IPS DF 6.9 (cell line): ENCODE results near the gene NRXN2.

Experiments
- DNase-seq: peaks from one replicate; pipeline ENCODE4 v3.0.0-alpha.2; 2013; ENCODE audit warnings: low read depth, low spot score
- H3K27ac ChIP-seq: one replicate; pipeline ENCODE4 v1.5.1; 2013; ENCODE audit warnings: low read length, control low read depth
- H3K27me3 ChIP-seq: 2 replicates; pipeline ENCODE4 v1.6.1; 2013; ENCODE audit warnings: mild to moderate bottlenecking, low read length; ENCODE audit not compliant: control insufficient read depth, insufficient read depth
- H3K36me3 ChIP-seq: 2 replicates; pipeline ENCODE4 v1.6.1; 2013; ENCODE audit warnings: low read length; ENCODE audit not compliant: control insufficient read depth, insufficient read depth
- H3K4me1 ChIP-seq: 2 replicates; pipeline ENCODE4 v1.6.1; 2013; ENCODE audit warnings: low read length; ENCODE audit not compliant: control insufficient read depth, insufficient read depth
- H3K4me3 ChIP-seq: 2 replicates; pipeline ENCODE4 v1.5.1; 2013; ENCODE audit warnings: mild to moderate bottlenecking, low read length
- H3K9me3 ChIP-seq: 2 replicates; pipeline ENCODE4 v1.6.1; 2013; ENCODE audit warnings: low read length, inconsistent platforms; ENCODE audit not compliant: control insufficient read depth, insufficient read depth
- WGBS: extraction: QIAGEN DNeasy Blood & Tissue Kit; methylation state at CpG from one replicate; pipeline ENCODE4 v1.1.7; 2013; ENCODE audit warnings: mixed read lengths, missing lambda C conversion rate; ENCODE audit not compliant: insufficient read length, insufficient coverage; 5-methylcytosine and 5-hydroxymethylcytosine counted together

NRXN2 gene

DNA sequence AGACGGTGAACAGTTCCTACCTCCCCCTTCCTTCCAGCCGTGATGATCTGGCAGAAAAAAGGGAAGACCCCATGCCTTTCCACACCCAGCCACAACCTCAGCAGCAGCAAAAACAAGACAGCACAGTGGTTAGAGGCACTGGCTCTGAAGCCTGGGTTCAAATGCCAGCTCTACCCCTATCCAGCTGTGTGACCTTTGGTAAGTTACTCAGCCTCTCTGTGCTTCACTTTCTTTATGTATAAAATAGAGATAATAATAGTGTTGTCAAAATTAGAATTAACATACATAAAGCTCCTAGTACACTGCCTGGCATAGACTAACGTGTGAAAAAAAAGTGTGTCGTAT lies 4.2 kb downstream of the NRXN2 start:
- H3K4me1 ChIP-seq, result peaks cover 7% of the 10 kb centered on the region; the same call in 1 of the 2 replicates
- H3K27ac ChIP-seq, result no peak overlapping the region
- no peaks in the 10 kb centered on the region for H3K36me3 ChIP-seq
- H3K27me3 ChIP-seq, result peaks cover 11% of the 10 kb centered on the region; the same call in 1 of the 2 replicates
- no peaks in the 10 kb centered on the region for H3K9me3 ChIP-seq
- no peak overlapping the region for H3K4me3 ChIP-seq
- DNase-seq, result no peak
- no CpG with 5 or more reads among the region's 4 CpGs for WGBS

DNA sequence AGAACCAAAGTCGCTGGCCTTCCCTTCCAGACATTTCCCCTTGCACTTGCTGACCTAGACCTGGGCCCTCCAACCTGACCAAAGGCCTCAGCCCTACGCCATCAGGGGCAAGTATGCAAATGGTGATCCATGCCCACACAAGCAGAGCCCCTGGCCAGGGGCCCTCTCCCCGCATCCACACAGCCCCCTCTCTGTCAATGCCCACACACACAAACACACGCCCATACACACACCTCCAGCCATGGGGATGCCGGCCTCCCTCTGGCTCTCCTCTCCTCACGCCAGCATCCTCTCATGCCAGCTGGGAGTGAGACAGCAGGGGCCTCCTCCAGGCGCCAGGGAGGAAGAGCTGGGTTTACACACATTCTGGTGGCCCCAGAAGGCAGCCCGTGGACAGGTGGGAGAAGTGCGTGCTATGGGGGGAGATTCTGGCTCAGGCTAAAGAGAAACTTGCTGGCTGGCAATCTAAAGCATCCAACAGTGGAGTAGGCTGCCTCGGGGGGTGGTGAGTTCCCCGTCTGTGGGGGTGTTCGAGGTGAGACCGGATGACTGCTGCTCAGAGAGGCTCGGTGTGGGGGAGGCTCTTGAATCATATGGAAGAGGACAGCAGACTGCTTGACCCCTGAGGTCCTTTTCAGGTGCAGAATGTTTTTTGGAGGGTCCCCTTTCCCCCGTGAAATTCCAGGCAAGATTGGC lies 4.8 kb downstream of the NRXN2 start:
- DNase-seq, result no peak
- H3K9me3 ChIP-seq, result no peaks in the 10 kb centered on the region
- no CpG with 5 or more reads among the region's 15 CpGs for WGBS
- H3K27ac ChIP-seq, result no peak overlapping the region
- H3K27me3 ChIP-seq, result peaks cover 11% of the 10 kb centered on the region; the same call in 1 of the 2 replicates
- H3K4me3 ChIP-seq, result no peak overlapping the region
- H3K36me3 ChIP-seq, result no peaks in the 10 kb centered on the region
- H3K4me1 ChIP-seq, result peaks cover 6% of the 10 kb centered on the region; the same call in 1 of the 2 replicates

DNA sequence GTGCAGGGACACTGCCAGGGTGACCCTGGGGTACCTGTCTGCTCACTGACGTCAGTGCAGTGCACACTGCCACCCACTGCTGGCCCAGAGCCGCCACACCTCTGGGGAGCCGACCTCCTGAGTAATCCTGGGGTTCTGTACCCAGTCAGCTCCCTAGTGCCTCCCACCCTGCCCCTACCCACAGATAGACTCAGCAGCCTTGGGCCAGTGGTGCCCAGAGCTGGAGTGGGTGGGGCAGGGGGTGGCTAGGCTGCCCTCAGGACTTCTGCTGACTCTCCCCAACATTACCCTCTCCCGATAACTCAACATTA lies 5.8 kb downstream of the NRXN2 start:
- no CpG with 5 or more reads among the region's 4 CpGs for WGBS
- no peaks in the 10 kb centered on the region for H3K36me3 ChIP-seq
- no peak overlapping the region for H3K4me3 ChIP-seq
- peaks cover 10% of the 10 kb centered on the region; the same call in 1 of the 2 replicates for H3K4me1 ChIP-seq
- H3K27ac ChIP-seq, result no peak overlapping the region
- no peaks in the 10 kb centered on the region for H3K9me3 ChIP-seq
- DNase-seq, result no peak
- peaks cover 14% of the 10 kb centered on the region; the same call in 1 of the 2 replicates for H3K27me3 ChIP-seq

DNA sequence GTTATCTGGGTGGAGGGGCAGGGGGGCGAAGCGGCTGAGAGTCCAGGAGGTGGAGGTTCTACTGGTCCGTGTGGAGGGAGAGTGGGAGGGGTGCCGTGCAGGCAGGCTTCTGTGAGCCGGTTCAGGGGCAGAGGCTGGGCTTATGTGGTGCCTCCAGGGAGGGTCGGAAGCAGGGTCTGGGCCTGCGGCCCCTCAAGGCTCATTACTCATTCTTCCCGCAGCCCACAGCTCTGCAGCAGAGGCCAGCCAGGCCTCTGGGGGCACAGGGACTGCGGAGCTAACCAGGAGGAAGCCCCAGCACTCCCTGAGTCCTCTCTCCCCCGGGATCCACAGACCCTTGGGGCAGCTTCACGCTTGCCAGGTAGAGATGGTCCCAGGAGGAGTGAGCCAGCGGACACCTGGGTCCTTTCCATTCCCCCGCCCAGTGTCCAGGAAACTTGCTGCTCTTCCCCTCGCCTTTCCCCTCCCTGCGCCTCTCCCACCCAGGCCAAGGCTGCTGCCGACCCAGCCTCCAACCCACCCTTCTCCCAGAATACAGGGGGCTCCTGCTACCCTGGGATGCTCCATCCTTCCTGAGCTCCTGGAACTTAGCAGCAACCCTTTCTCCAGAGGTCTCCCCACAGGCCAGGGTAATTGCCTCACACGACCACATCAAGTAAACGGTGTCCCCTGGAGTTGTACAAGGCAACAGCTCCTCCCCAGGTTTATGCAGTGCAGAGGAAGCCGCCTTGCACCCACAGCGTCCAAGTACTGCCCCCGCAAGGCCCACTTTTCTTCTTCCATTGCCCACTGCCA lies 6.3 kb downstream of the NRXN2 start:
- no peaks in the 10 kb centered on the region for H3K9me3 ChIP-seq
- peaks cover 11% of the 10 kb centered on the region; the same call in 1 of the 2 replicates for H3K27me3 ChIP-seq
- no peaks in the 10 kb centered on the region for H3K36me3 ChIP-seq
- no peak overlapping the region for H3K27ac ChIP-seq
- WGBS, result no CpG with 5 or more reads among the region's 21 CpGs
- DNase-seq, result no peak
- H3K4me1 ChIP-seq, result peaks cover 14% of the 10 kb centered on the region
- no peak overlapping the region for H3K4me3 ChIP-seq

DNA sequence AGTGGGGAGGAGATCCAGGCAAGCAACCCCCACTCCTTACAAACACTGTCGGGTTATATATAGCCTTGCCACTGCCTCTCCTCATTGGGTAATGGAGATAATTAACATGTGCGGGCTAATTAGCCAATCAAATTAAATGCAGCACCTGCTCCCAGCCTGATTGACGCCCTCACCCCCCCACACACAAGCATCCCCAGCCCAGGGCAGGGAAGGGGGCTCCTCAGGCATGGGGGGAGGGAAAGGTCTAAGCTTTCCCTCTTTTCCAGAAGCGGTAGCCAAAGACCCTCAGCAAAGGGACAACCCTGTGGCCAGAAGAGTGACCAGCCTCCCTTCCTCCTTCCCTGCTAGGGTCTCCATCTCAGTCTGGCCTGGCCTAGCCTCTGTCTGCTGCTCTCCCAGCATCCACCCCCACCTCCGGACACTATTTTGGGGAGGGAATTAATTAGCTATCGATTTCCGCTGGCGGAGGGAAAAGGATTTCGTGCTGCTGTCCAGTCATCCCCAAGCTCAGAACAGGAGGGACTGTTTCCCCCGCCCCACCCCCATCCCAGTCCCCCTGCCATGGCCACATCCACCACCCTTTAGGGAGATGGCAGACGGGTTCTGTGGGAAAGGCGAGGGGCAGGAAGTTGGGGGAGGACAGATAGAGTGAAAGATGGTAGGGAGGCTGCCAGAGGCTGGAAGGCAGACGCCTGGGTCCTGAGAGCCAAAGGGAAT lies 7.1 kb downstream of the NRXN2 start:
- no peaks in the 10 kb centered on the region for H3K36me3 ChIP-seq
- H3K27me3 ChIP-seq, result peaks cover 11% of the 10 kb centered on the region; the same call in 1 of the 2 replicates
- H3K4me1 ChIP-seq, result peaks cover 18% of the 10 kb centered on the region
- no peak overlapping the region for H3K4me3 ChIP-seq
- WGBS, result no CpG with 5 or more reads among the region's 13 CpGs
- no peaks in the 10 kb centered on the region for H3K9me3 ChIP-seq
- H3K27ac ChIP-seq, result no peak overlapping the region
- no peak for DNase-seq

DNA sequence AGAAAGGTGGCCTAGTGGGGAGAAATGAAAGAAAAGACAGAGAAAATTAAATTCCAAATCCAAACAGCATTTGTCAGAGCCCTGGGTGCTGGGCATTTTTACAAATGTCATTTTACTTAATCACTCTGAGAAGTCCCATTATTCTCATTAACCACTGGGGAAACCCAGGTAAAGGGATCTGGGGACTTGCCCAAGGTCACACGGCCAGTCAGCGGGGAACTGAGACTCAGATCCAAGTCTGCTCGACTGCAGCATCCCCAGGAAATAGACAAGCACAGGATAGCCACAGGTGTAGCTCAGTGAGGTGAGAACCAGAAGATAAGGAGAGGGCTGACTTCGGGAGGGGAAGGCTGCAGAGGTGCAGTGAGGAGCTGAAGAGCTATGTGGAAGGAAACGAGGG lies 7.9 kb downstream of the NRXN2 start:
- DNase-seq, result no peak
- WGBS, result no CpG with 5 or more reads among the region's 5 CpGs
- H3K4me3 ChIP-seq, result no peak overlapping the region
- H3K27me3 ChIP-seq, result peaks cover 11% of the 10 kb centered on the region; the same call in 1 of the 2 replicates
- H3K36me3 ChIP-seq, result no peaks in the 10 kb centered on the region
- no peaks in the 10 kb centered on the region for H3K9me3 ChIP-seq
- no peak overlapping the region for H3K27ac ChIP-seq
- H3K4me1 ChIP-seq, result peaks cover 21% of the 10 kb centered on the region

DNA sequence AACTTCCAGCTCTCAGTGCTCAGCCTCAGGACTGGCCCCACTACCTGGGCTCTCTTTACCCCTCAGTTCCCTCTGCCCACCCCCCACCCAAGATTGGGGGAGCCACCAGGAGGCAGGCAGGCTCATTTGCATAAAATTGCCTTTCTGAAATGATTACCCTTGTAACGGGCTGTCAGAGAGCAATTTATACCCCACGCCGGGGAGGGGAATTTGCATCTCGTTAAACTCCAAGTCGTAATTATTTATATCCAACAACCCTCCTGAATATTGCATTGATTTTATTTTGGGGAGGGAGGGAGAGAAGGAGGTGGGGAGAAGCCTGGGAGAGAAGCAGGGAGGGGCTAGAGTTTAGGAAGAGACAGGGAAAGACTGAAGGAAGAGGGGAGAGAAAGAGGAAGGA lies 8.3 kb downstream of the NRXN2 start:
- Histone ChIP-seq H3K36me3 (no peaks in the 10 kb centered on the region), H3K9me3 (no peaks in the 10 kb centered on the region), H3K4me3 (no peak overlapping the region), H3K27ac (no peak overlapping the region), H3K27me3 (peaks cover 11% of the 10 kb centered on the region; the same call in 1 of the 2 replicates), H3K4me1 (peaks cover 21% of the 10 kb centered on the region)
- DNase-seq, result no peak
- WGBS, result no CpG with 5 or more reads among the region's 5 CpGs

DNA sequence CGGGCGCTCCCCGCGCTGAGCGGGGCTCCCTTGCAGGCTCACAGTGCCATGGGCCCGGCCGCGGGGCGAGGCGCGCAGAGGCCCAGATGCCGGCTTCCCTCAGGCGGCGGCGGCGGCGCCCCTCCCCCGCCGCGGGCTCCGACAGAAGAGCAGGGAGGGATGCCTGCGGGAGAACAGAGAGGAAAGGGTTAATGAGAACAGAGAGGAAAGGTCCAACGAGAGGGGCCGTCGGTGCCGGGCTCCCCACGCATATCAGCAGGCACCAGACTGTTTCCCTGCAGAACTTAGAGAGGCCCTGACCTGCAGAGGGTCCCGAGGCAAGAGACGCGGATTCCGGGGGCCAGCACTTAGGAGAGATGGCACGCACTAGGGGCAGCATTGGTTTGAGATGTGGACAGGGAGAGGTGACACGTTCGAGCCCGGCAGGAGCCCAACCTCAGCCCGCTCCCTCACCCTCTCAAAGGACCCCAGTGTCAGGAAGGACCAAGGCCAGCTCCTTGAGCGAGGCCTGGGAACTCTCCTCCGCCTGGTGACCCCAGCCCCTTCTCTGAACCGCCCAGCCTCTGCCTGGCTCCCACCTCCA lies 9.1 kb downstream of the NRXN2 start:
- Histone ChIP-seq H3K9me3 (no peaks in the 10 kb centered on the region), H3K36me3 (no peaks in the 10 kb centered on the region), H3K4me1 (peaks cover 21% of the 10 kb centered on the region), H3K27ac (no peak overlapping the region), H3K27me3 (peaks cover 11% of the 10 kb centered on the region; the same call in 1 of the 2 replicates), H3K4me3 (peak overlapping the region; percentile 38; the same call in 1 of the 2 replicates)
- no CpG with 5 or more reads among the region's 39 CpGs for WGBS
- DNase-seq, result no peak

DNA sequence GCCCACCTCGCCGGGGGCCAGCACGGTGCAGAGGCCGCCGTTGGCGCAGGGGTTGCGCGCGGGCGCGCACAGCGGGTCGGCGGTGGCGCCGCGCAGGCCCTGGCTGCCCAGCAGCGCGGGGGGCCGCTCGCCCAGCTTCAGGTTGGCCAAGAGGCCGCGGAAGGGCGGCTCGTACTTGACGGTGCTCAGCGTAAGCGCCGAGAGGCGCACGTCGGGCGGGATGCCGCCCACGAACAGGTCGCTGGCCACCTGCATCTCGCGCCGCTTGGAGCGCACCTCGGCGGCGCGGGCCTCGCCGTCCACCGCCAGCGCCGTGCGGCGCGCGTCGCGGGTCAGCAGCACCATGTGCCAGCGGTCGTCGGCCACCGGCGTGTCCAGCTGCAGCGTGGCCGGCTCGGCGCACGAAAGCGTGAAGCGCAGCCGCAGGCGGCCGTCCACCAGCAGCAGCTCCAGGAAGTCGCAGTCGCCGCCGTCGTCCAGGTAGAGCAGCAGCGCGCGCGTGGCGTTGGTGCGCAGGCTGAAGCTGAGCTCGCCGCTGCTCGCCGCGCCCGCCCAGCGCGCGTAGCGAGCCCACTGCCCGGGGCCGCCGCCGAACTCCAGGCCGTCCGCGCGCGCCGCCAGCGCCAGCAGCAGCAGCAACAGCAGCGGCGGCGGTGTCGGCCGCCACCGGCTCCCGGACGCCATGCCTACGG lies 9.8 kb downstream of the NRXN2 start:
- no peak overlapping the region for H3K27ac ChIP-seq
- DNase-seq, result no peak
- no CpG with 5 or more reads among the region's 111 CpGs for WGBS
- peaks cover 11% of the 10 kb centered on the region; the same call in 1 of the 2 replicates for H3K27me3 ChIP-seq
- no peaks in the 10 kb centered on the region for H3K36me3 ChIP-seq
- H3K4me3 ChIP-seq, result peak overlapping the region; percentile 38
- H3K4me1 ChIP-seq, result peaks cover 21% of the 10 kb centered on the region
- H3K9me3 ChIP-seq, result no peaks in the 10 kb centered on the region
